ENCODE measurements around the gene PAX8.

PAX8 gene

GRCh38 chr2:113195923-113196501 lies 82.7 kb downstream of the PAX8 start:
- no peak for DNase-seq
- Histone ChIP-seq H3K9ac (ENCODE audit: low read length) (no peak overlapping the region), H3K79me2 (ENCODE audit: control insufficient read depth, insufficient read depth, low read length) (no peaks in the 10 kb centered on the region), H3K23ac (ENCODE audit: low read length) (no peak overlapping the region), H4K8ac (ENCODE audit: low read depth, low read length) (no peak overlapping the region), H2BK5ac (ENCODE audit: low read length) (no peak overlapping the region), H3K4ac (ENCODE audit: low read depth, low read length) (no peak overlapping the region), H3K56ac (ENCODE audit: low read length) (no peak overlapping the region), H2BK120ac (ENCODE audit: low read depth, low read length) (no peak overlapping the region), H3K4me3 (ENCODE audit: low read length) (no peak overlapping the region), H3K27me3 (ENCODE audit: insufficient read depth, low read length, poor library complexity) (no peaks in the 10 kb centered on the region), H3K27ac (ENCODE audit: low read depth, low read length) (no peak overlapping the region), H3K4me2 (ENCODE audit: low read length) (no peak overlapping the region), H4K5ac (ENCODE audit: low read length) (no peak overlapping the region), H3K18ac (ENCODE audit: low read length) (no peak overlapping the region), H3K4me1 (ENCODE audit: control insufficient read depth, low read depth, low read length) (no peaks in the 10 kb centered on the region), H3K36me3 (ENCODE audit: control insufficient read depth, insufficient read depth, low read length) (no peaks in the 10 kb centered on the region), H3K79me1 (ENCODE audit: low read length) (no peaks in the 10 kb centered on the region), H2BK15ac (replicated peaks; ENCODE audit: low read depth) (no peak overlapping the region), H2AK5ac (ENCODE audit: low read length) (no peak overlapping the region)
- no CpG with 5 or more reads among the region's 11 CpGs for WGBS (ENCODE audit: extremely low coverage, insufficient coverage, low lambda C conversion rate)

- no peak overlapping the region for H2BK15ac ChIP-seq (replicated peaks; ENCODE audit: low read depth)
- WGBS (ENCODE audit: extremely low coverage, insufficient coverage, low lambda C conversion rate) = no CpG with 5 or more reads among the region's 7 CpGs
- DNase-seq = peak; percentile 61
Observed at GRCh38 chr2:113192459-113193100, 86.1 kb downstream of the PAX8 start.

GRCh38 chr2:113190871-113191270 lies 87.8 kb downstream of the PAX8 start:
- Histone ChIP-seq H3K23ac (ENCODE audit: low read length) (no peak overlapping the region), H3K27ac (ENCODE audit: low read depth, low read length) (no peak overlapping the region), H3K9ac (ENCODE audit: low read length) (no peak overlapping the region), H3K4me3 (ENCODE audit: low read length) (no peak overlapping the region), H3K4me1 (ENCODE audit: control insufficient read depth, low read depth, low read length) (no peaks in the 10 kb centered on the region), H3K18ac (ENCODE audit: low read length) (no peak overlapping the region), H3K79me2 (ENCODE audit: control insufficient read depth, insufficient read depth, low read length) (no peaks in the 10 kb centered on the region), H4K5ac (ENCODE audit: low read length) (no peak overlapping the region), H2AK5ac (ENCODE audit: low read length) (no peak overlapping the region), H3K27me3 (ENCODE audit: insufficient read depth, low read length, poor library complexity) (no peaks in the 10 kb centered on the region), H2BK5ac (ENCODE audit: low read length) (no peak overlapping the region), H3K79me1 (ENCODE audit: low read length) (no peaks in the 10 kb centered on the region), H3K4me2 (ENCODE audit: low read length) (no peak overlapping the region), H3K4ac (ENCODE audit: low read depth, low read length) (no peak overlapping the region), H2BK120ac (ENCODE audit: low read depth, low read length) (no peak overlapping the region), H4K8ac (ENCODE audit: low read depth, low read length) (no peak overlapping the region), H3K56ac (ENCODE audit: low read length) (no peak overlapping the region), H3K36me3 (ENCODE audit: control insufficient read depth, insufficient read depth, low read length) (no peaks in the 10 kb centered on the region), H2BK15ac (replicated peaks; ENCODE audit: low read depth) (no peak overlapping the region)
- no CpG with 5 or more reads among the region's 1 CpG for WGBS (ENCODE audit: extremely low coverage, insufficient coverage, low lambda C conversion rate)
- DNase-seq = no peak

More at GRCh38 chr2:113192459-113193100, 86.1 kb downstream of the PAX8 start:
- H4K8ac ChIP-seq (ENCODE audit: low read depth, low read length) = no peak overlapping the region
- no peak overlapping the region for H2AK5ac ChIP-seq (ENCODE audit: low read length)
- H3K27me3 ChIP-seq (ENCODE audit: insufficient read depth, low read length, poor library complexity) = no peaks in the 10 kb centered on the region
- H3K27ac ChIP-seq (ENCODE audit: low read depth, low read length) = no peak overlapping the region
- H2BK5ac ChIP-seq (ENCODE audit: low read length) = no peak overlapping the region
- no peak overlapping the region for H4K5ac ChIP-seq (ENCODE audit: low read length)
- no peak overlapping the region for H3K4me2 ChIP-seq (ENCODE audit: low read length)
- no peak overlapping the region for H3K18ac ChIP-seq (ENCODE audit: low read length)
- H2BK120ac ChIP-seq (ENCODE audit: low read depth, low read length) = no peak overlapping the region
- no peaks in the 10 kb centered on the region for H3K4me1 ChIP-seq (ENCODE audit: control insufficient read depth, low read depth, low read length)
- H3K4me3 ChIP-seq (ENCODE audit: low read length) = no peak overlapping the region
- no peak overlapping the region for H3K4ac ChIP-seq (ENCODE audit: low read depth, low read length)
- no peaks in the 10 kb centered on the region for H3K36me3 ChIP-seq (ENCODE audit: control insufficient read depth, insufficient read depth, low read length)
- no peak overlapping the region for H3K56ac ChIP-seq (ENCODE audit: low read length)
- no peak overlapping the region for H3K23ac ChIP-seq (ENCODE audit: low read length)
- no peaks in the 10 kb centered on the region for H3K79me1 ChIP-seq (ENCODE audit: low read length)
- no peak overlapping the region for H3K9ac ChIP-seq (ENCODE audit: low read length)
- no peaks in the 10 kb centered on the region for H3K79me2 ChIP-seq (ENCODE audit: control insufficient read depth, insufficient read depth, low read length)

- Histone ChIP-seq H3K18ac (ENCODE audit: low read length) (no peak overlapping the region), H3K4me3 (ENCODE audit: low read length) (no peak overlapping the region), H2BK5ac (ENCODE audit: low read length) (no peak overlapping the region), H3K36me3 (ENCODE audit: control insufficient read depth, insufficient read depth, low read length) (no peaks in the 10 kb centered on the region), H2AK5ac (ENCODE audit: low read length) (no peak overlapping the region), H3K27me3 (ENCODE audit: insufficient read depth, low read length, poor library complexity) (no peaks in the 10 kb centered on the region), H3K79me2 (ENCODE audit: control insufficient read depth, insufficient read depth, low read length) (no peaks in the 10 kb centered on the region), H3K9ac (ENCODE audit: low read length) (no peak overlapping the region), H3K23ac (ENCODE audit: low read length) (no peak overlapping the region), H2BK120ac (ENCODE audit: low read depth, low read length) (no peak overlapping the region), H3K4me2 (ENCODE audit: low read length) (no peak overlapping the region), H3K27ac (ENCODE audit: low read depth, low read length) (no peak overlapping the region), H3K4ac (ENCODE audit: low read depth, low read length) (no peak overlapping the region), H2BK15ac (replicated peaks; ENCODE audit: low read depth) (no peak overlapping the region), H3K4me1 (ENCODE audit: control insufficient read depth, low read depth, low read length) (no peaks in the 10 kb centered on the region), H4K5ac (ENCODE audit: low read length) (no peak overlapping the region), H3K56ac (ENCODE audit: low read length) (no peak overlapping the region), H3K79me1 (ENCODE audit: low read length) (no peaks in the 10 kb centered on the region), H4K8ac (ENCODE audit: low read depth, low read length) (no peak overlapping the region)
- no peak for DNase-seq
- WGBS (ENCODE audit: extremely low coverage, insufficient coverage, low lambda C conversion rate) = no CpG with 5 or more reads among the region's 6 CpGs
Observed at GRCh38 chr2:113187771-113188170, 91.0 kb downstream of the PAX8 start.

- Histone ChIP-seq H2AK5ac (ENCODE audit: low read length) (no peak overlapping the region), H3K56ac (ENCODE audit: low read length) (no peak overlapping the region), H3K4me2 (ENCODE audit: low read length) (no peak overlapping the region), H4K5ac (ENCODE audit: low read length) (no peak overlapping the region), H3K27ac (ENCODE audit: low read depth, low read length) (no peak overlapping the region), H4K8ac (ENCODE audit: low read depth, low read length) (no peak overlapping the region), H3K36me3 (ENCODE audit: control insufficient read depth, insufficient read depth, low read length) (no peaks in the 10 kb centered on the region), H2BK15ac (replicated peaks; ENCODE audit: low read depth) (no peak overlapping the region), H3K4me3 (ENCODE audit: low read length) (no peak overlapping the region), H2BK5ac (ENCODE audit: low read length) (no peak overlapping the region), H3K79me1 (ENCODE audit: low read length) (no peaks in the 10 kb centered on the region), H3K27me3 (ENCODE audit: insufficient read depth, low read length, poor library complexity) (no peaks in the 10 kb centered on the region), H3K9ac (ENCODE audit: low read length) (no peak overlapping the region), H3K79me2 (ENCODE audit: control insufficient read depth, insufficient read depth, low read length) (no peaks in the 10 kb centered on the region), H3K18ac (ENCODE audit: low read length) (no peak overlapping the region), H3K23ac (ENCODE audit: low read length) (no peak overlapping the region), H2BK120ac (ENCODE audit: low read depth, low read length) (no peak overlapping the region), H3K4me1 (ENCODE audit: control insufficient read depth, low read depth, low read length) (no peaks in the 10 kb centered on the region), H3K4ac (ENCODE audit: low read depth, low read length) (no peak overlapping the region)
- WGBS (ENCODE audit: extremely low coverage, insufficient coverage, low lambda C conversion rate) = no CpG with 5 or more reads among the region's 5 CpGs
- DNase-seq = no peak
Observed at GRCh38 chr2:113186433-113186796, 92.3 kb downstream of the PAX8 start.

Measured in mesendoderm (in vitro differentiated cells).